T-helper 2 cell treated with Interferon-gamma antibody and Interleukin-4, amounts not matched to agents 5 μg/mL and 100 μg/mL, for 36 hours (primary cell): ENCODE results near the gene MYO19.
"Not testable (repeated sequence)": the region's sequence is repeated elsewhere in the genome, so short reads cannot be mapped to it uniquely, and the experiment has no call there.

Experiments used
- DNase-seq: peaks from one replicate; pipeline ENCODE4 v3.0.0; 2021; ENCODE audit warnings: low spot score
- H3K27ac Mint-ChIP-seq: one replicate; pipeline ENCODE4 v1.8.0; 2021; ENCODE audit warnings: mild to moderate bottlenecking, mixed read lengths
- H3K27me3 Mint-ChIP-seq: one replicate; pipeline ENCODE4 v1.8.0; 2021; ENCODE audit warnings: low read depth, mixed read lengths
- H3K36me3 Mint-ChIP-seq: one replicate; pipeline ENCODE4 v1.8.0; 2021; ENCODE audit warnings: low read depth, mixed read lengths
- H3K4me1 Mint-ChIP-seq: one replicate; pipeline ENCODE4 v1.8.0; 2021; ENCODE audit warnings: low read depth, mixed read lengths
- H3K4me3 Mint-ChIP-seq: one replicate; pipeline ENCODE4 v1.8.0; 2022; ENCODE audit warnings: mild to moderate bottlenecking, moderate library complexity, mixed read lengths
- H3K9me3 Mint-ChIP-seq: one replicate; pipeline ENCODE4 v1.8.0; 2021; ENCODE audit warnings: mixed read lengths

The MYO19 gene

DNA sequence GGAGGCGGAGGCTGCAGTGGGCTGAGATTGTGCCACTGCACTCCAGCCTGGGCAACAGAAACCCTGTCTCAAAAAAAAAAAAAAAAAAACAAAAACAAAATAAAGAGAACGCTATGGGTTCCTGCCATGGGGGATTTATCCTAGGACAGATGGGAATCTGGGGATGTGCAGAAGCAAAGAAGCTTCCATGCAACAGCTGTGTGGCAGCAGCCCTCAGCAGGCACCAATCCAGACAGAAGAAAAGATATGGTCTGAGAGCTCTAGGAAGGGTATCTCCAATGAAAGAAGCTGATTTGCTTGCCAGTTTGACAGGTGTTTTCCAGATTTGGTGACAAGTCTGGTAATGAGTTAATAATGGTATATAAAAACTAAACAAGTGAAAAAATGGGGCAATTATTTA is 11.6 kb downstream of the MYO19 start:
- Mint-ChIP-seq H3K4me3 (no peak overlapping the region), H3K27me3 (no peaks in the 10 kb centered on the region), H3K9me3 (no peaks in the 10 kb centered on the region), H3K36me3 (peaks cover 59% of the 10 kb centered on the region), H3K4me1 (peaks cover 18% of the 10 kb centered on the region), H3K27ac (no peak overlapping the region)
- no peak for DNase-seq

- peaks cover 44% of the 10 kb centered on the region for H3K36me3 Mint-ChIP-seq
- H3K4me1 Mint-ChIP-seq, result peaks cover 5% of the 10 kb centered on the region
- H3K27me3 Mint-ChIP-seq, result no peaks in the 10 kb centered on the region
- H3K9me3 Mint-ChIP-seq, result no peaks in the 10 kb centered on the region
- no peak for DNase-seq
- H3K4me3 Mint-ChIP-seq, result no peak overlapping the region
- H3K27ac Mint-ChIP-seq, result no peak overlapping the region
These were observed 18.8 kb downstream of the MYO19 start for GRCh38 chr17:36515837-36516236.

GRCh38 chr17:36514856-36515255 is 19.8 kb downstream of the MYO19 start:
- Mint-ChIP-seq H3K27ac (no peak overlapping the region), H3K36me3 (peaks cover 41% of the 10 kb centered on the region)

GRCh38 chr17:36512641-36513040 is 22.0 kb downstream of the MYO19 start:
- Mint-ChIP-seq H3K27me3 (no peaks in the 10 kb centered on the region), H3K4me1 (no peaks in the 10 kb centered on the region), H3K9me3 (no peaks in the 10 kb centered on the region), H3K4me3 (no peak overlapping the region), H3K27ac (no peak overlapping the region), H3K36me3 (peaks cover 34% of the 10 kb centered on the region)
- no peak for DNase-seq

More at GRCh38 chr17:36514856-36515255, 19.8 kb downstream of the MYO19 start:
- Mint-ChIP-seq H3K4me1 (peaks cover 1% of the 10 kb centered on the region), H3K9me3 (no peaks in the 10 kb centered on the region), H3K27me3 (no peaks in the 10 kb centered on the region), H3K4me3 (no peak overlapping the region)
- no peak for DNase-seq

- Mint-ChIP-seq H3K4me1 (no peaks in the 10 kb centered on the region), H3K36me3 (peaks cover 38% of the 10 kb centered on the region), H3K4me3 (no peak overlapping the region), H3K27ac (no peak overlapping the region), H3K27me3 (no peaks in the 10 kb centered on the region), H3K9me3 (no peaks in the 10 kb centered on the region)
- no peak for DNase-seq
These were observed 23.5 kb downstream of the MYO19 start for GRCh38 chr17:36511216-36511615.

- Mint-ChIP-seq H3K4me1 (no peaks in the 10 kb centered on the region), H3K36me3 (peaks cover 39% of the 10 kb centered on the region), H3K4me3 (no peak overlapping the region), H3K27me3 (no peaks in the 10 kb centered on the region), H3K27ac (no peak overlapping the region), H3K9me3 (no peaks in the 10 kb centered on the region)
- no peak for DNase-seq
These were observed 24.0 kb downstream of the MYO19 start for GRCh38 chr17:36510636-36511035.

- Mint-ChIP-seq H3K36me3 (peaks cover 42% of the 10 kb centered on the region), H3K4me1 (no peaks in the 10 kb centered on the region), H3K27me3 (no peaks in the 10 kb centered on the region), H3K4me3 (no peak overlapping the region), H3K9me3 (no peaks in the 10 kb centered on the region), H3K27ac (no peak overlapping the region)
- DNase-seq, result no peak
These were observed 25.2 kb downstream of the MYO19 start for GRCh38 chr17:36509272-36509985.

GRCh38 chr17:36508439-36508838 is 26.2 kb downstream of the MYO19 start:
- H3K36me3 Mint-ChIP-seq, result peaks cover 49% of the 10 kb centered on the region
- not testable (repeated sequence) for H3K27ac Mint-ChIP-seq

DNA sequence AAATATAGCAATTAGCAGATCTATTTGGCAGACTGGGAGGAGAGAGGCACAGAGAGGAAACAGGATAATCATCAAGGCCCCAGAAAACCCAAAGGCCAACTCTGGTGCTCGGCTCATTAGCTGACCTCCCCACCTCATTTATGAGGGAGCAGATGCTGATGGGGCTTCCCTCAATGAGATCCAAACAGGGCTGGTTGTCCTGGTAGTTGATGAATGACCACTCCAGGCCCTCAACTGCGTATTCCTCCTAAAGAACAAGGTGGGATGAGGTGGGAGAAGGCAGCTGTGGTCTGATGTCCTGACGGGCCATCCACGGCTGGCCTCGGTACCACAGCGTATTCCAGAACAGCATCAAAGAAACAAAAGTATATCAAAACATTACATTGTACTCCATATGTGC is 27.4 kb downstream of the MYO19 start:
- Mint-ChIP-seq H3K36me3 (peaks cover 48% of the 10 kb centered on the region), H3K27ac (no peak overlapping the region), H3K27me3 (no peaks in the 10 kb centered on the region), H3K4me3 (no peak overlapping the region), H3K9me3 (no peaks in the 10 kb centered on the region), H3K4me1 (no peaks in the 10 kb centered on the region)
- DNase-seq, result no peak

More at GRCh38 chr17:36508439-36508838, 26.2 kb downstream of the MYO19 start:
- not testable (repeated sequence) for H3K4me3 Mint-ChIP-seq, DNase-seq, H3K27me3 Mint-ChIP-seq, H3K9me3 Mint-ChIP-seq, H3K4me1 Mint-ChIP-seq

GRCh38 chr17:36506831-36507230 is 27.8 kb downstream of the MYO19 start:
- H3K27ac Mint-ChIP-seq, result no peak overlapping the region
- H3K4me1 Mint-ChIP-seq, result no peaks in the 10 kb centered on the region
- DNase-seq, result no peak
- H3K9me3 Mint-ChIP-seq, result no peaks in the 10 kb centered on the region
- peaks cover 49% of the 10 kb centered on the region for H3K36me3 Mint-ChIP-seq
- no peak overlapping the region for H3K4me3 Mint-ChIP-seq
- no peaks in the 10 kb centered on the region for H3K27me3 Mint-ChIP-seq

DNA sequence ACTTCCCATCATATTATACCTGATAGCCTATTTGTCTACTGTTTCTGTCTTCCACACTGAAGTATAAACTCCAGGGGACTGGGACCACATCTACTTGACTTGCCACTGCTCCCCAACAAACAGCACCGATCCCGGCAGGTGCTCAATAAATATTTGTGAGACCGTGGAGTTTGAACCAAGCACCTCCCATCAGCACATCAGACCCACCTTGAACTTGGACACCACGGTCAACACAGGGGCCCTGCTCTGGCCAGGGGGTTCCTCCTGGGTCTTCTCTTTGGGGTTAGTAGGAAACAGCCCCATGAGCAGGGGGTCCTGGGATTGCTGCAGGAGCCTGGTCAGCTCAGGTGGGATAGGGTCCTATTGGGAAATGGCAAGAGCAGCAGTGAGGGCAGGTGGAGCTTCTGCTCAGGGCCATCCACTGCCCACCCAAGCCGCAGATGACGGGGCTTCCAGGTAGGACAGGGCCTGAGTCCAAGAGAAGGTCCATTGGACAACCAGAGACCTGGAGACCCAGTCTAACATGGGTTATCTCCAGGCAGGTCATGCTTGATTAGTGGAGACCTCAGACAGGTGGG is 28.3 kb downstream of the MYO19 start:
- H3K4me1 Mint-ChIP-seq, result no peaks in the 10 kb centered on the region
- DNase-seq, result no peak
- no peak overlapping the region for H3K27ac Mint-ChIP-seq
- no peak overlapping the region for H3K4me3 Mint-ChIP-seq
- H3K27me3 Mint-ChIP-seq, result no peaks in the 10 kb centered on the region
- no peaks in the 10 kb centered on the region for H3K9me3 Mint-ChIP-seq
- H3K36me3 Mint-ChIP-seq, result peaks cover 51% of the 10 kb centered on the region

- Mint-ChIP-seq H3K4me3 (no peak overlapping the region), H3K4me1 (no peaks in the 10 kb centered on the region), H3K27ac (no peak overlapping the region), H3K9me3 (no peaks in the 10 kb centered on the region), H3K36me3 (peaks cover 46% of the 10 kb centered on the region), H3K27me3 (no peaks in the 10 kb centered on the region)
- DNase-seq, result no peak
These were observed 29.5 kb downstream of the MYO19 start for GRCh38 chr17:36505171-36505570.

DNA sequence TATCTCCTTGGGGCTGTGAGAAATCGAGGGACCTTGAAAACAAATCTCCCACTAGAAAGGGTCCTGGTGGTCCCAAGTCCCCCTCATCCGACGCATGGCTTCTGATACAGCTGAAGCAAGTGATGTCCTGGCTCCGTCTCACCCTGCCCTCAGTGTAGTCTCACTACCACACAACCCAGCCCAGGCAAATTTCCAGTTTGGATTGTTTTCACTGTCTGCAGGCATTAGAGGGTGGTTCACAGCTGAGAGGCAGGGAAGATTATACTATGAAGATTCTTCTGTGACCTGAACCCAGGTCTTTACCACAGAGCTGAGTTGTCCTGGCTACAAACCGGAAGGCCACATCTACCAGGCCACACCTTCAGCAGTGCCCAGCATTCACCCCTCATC is 30.5 kb downstream of the MYO19 start:
- H3K4me1 Mint-ChIP-seq, result no peaks in the 10 kb centered on the region
- H3K27ac Mint-ChIP-seq, result no peak overlapping the region
- no peak overlapping the region for H3K4me3 Mint-ChIP-seq
- H3K36me3 Mint-ChIP-seq, result peaks cover 40% of the 10 kb centered on the region
- no peak for DNase-seq
- no peaks in the 10 kb centered on the region for H3K27me3 Mint-ChIP-seq
- no peaks in the 10 kb centered on the region for H3K9me3 Mint-ChIP-seq

- H3K4me3 Mint-ChIP-seq, result no peak overlapping the region
These were observed 31.1 kb downstream of the MYO19 start for GRCh38 chr17:36503456-36504155.

More at GRCh38 chr17:36503456-36504155, 31.1 kb downstream of the MYO19 start:
- H3K27ac Mint-ChIP-seq, result no peak overlapping the region
- no peaks in the 10 kb centered on the region for H3K27me3 Mint-ChIP-seq
- DNase-seq, result no peak
- H3K9me3 Mint-ChIP-seq, result no peaks in the 10 kb centered on the region
- peaks cover 39% of the 10 kb centered on the region for H3K36me3 Mint-ChIP-seq
- H3K4me1 Mint-ChIP-seq, result no peaks in the 10 kb centered on the region
